Dendritic cell treated with granulocyte-macrophage colony-stimulating factor and Interleukin-4, amounts not matched to agents 40 ng/mL and 50 ng/mL, for 4 days (primary cell): Measurements from ENCODE around the gene FHL5.

ENCODE experiments used
- H3K27ac Mint-ChIP-seq: one replicate; pipeline ENCODE4 v1.8.0; 2022; ENCODE audit warnings: mild to moderate bottlenecking, mixed read lengths
- H3K27me3 Mint-ChIP-seq: one replicate; pipeline ENCODE4 v1.8.0; 2022; ENCODE audit warnings: mild to moderate bottlenecking, mixed read lengths
- H3K36me3 Mint-ChIP-seq: one replicate; pipeline ENCODE4 v1.8.0; 2022; ENCODE audit warnings: low read depth, mixed read lengths
- H3K4me1 Mint-ChIP-seq: one replicate; pipeline ENCODE4 v1.8.0; 2022; ENCODE audit warnings: low read depth, mixed read lengths
- H3K4me3 Mint-ChIP-seq: one replicate; pipeline ENCODE4 v1.8.0; 2022; ENCODE audit warnings: mild to moderate bottlenecking, moderate library complexity, mixed read lengths
- H3K9me3 Mint-ChIP-seq: one replicate; pipeline ENCODE4 v1.8.0; 2022; ENCODE audit warnings: mixed read lengths
- intact Hi-C: fragments of 100-400 bp; cut with micrococcal nuclease; formaldehyde crosslinking; loops from one replicate; pipeline ENCODE4 v1.15.0; 2022

Gene FHL5

GRCh38 chr6:96563853-96564252, 925 bp downstream of the FHL5 start:
- Mint-ChIP-seq H3K36me3 (no peaks in the 10 kb centered on the region), H3K27ac (no peak overlapping the region)
- intact Hi-C loops: no loop called here

GRCh38 chr6:96570053-96570452, 7.1 kb downstream of the FHL5 start:
- Mint-ChIP-seq H3K36me3 (no peaks in the 10 kb centered on the region), H3K9me3 (peaks cover 40% of the 10 kb centered on the region), H3K4me1 (no peaks in the 10 kb centered on the region), H3K27me3 (no peaks in the 10 kb centered on the region), H3K27ac (no peak overlapping the region), H3K4me3 (no peak overlapping the region)
- intact Hi-C loops: no loop called here

More at GRCh38 chr6:96563853-96564252, 925 bp downstream of the FHL5 start:
- H3K27me3 Mint-ChIP-seq: peaks cover 8% of the 10 kb centered on the region
- peaks cover under 1% of the 10 kb centered on the region for H3K9me3 Mint-ChIP-seq
- H3K4me1 Mint-ChIP-seq: no peaks in the 10 kb centered on the region
- H3K4me3 Mint-ChIP-seq: no peak overlapping the region

- intact Hi-C loops: no loop called here
- Mint-ChIP-seq H3K27me3 (no peaks in the 10 kb centered on the region), H3K27ac (no peak overlapping the region)
These were observed 8.6 kb downstream of the FHL5 start for GRCh38 chr6:96571551-96571950.

GRCh38 chr6:96575359-96575758, 12.4 kb downstream of the FHL5 start:
- Mint-ChIP-seq H3K36me3 (no peaks in the 10 kb centered on the region), H3K9me3 (peaks cover 24% of the 10 kb centered on the region), H3K4me1 (no peaks in the 10 kb centered on the region), H3K4me3 (no peak overlapping the region), H3K27me3 (no peaks in the 10 kb centered on the region), H3K27ac (no peak overlapping the region)
- intact Hi-C loops: no loop called here

More at GRCh38 chr6:96571551-96571950, 8.6 kb downstream of the FHL5 start:
- no peaks in the 10 kb centered on the region for H3K4me1 Mint-ChIP-seq
- no peaks in the 10 kb centered on the region for H3K36me3 Mint-ChIP-seq
- no peak overlapping the region for H3K4me3 Mint-ChIP-seq
- H3K9me3 Mint-ChIP-seq: peaks cover 40% of the 10 kb centered on the region

- H3K27me3 Mint-ChIP-seq: no peaks in the 10 kb centered on the region
- H3K27ac Mint-ChIP-seq: no peak overlapping the region
- intact Hi-C loops: no loop called here
- H3K9me3 Mint-ChIP-seq: peaks cover 15% of the 10 kb centered on the region
- no peaks in the 10 kb centered on the region for H3K36me3 Mint-ChIP-seq
- no peaks in the 10 kb centered on the region for H3K4me1 Mint-ChIP-seq
- H3K4me3 Mint-ChIP-seq: no peak overlapping the region
These were observed 13.3 kb downstream of the FHL5 start for GRCh38 chr6:96576221-96576620.

DNA sequence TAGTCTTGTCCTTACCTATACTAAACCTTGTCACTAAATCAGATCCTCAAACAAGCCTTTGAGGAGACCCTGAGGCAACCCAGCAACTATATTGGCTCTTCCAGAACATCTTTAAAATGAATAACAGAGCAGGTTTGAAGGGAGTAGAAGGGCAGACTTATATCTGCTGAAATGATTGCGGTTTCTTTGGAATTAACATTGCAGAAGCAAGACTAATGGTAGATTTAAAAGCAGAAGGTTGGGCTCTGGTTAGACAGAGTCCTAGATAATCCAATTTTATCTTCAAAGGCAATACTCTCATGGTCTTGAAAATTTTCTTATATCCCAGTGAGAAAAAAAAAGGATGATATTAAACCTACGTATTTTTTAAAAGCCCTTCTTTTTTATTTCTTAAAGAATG, 19.1 kb downstream of the FHL5 start:
- Mint-ChIP-seq H3K27me3 (no peaks in the 10 kb centered on the region), H3K4me1 (no peaks in the 10 kb centered on the region), H3K27ac (no peak overlapping the region), H3K4me3 (no peak overlapping the region), H3K36me3 (no peaks in the 10 kb centered on the region), H3K9me3 (no peaks in the 10 kb centered on the region)
- intact Hi-C loops: no loop called here

DNA sequence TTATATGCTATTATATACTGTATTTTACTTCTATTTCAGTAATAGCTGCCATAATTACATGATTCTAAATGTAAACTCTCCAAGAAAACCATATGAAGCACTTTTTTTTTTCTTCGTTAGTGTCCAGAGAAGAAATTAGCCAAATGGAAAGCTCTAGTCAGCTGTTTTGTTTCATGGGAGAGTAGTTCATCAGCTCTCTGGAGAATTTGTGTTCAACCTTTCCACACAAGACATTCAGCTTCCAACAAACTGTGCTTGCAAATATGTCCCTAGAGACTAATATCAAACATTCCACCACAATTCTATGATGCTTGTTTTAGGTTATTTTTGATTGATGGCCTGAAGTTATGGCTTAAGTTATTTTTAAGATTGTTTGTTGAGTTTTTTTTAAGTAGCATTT, 19.5 kb downstream of the FHL5 start:
- H3K36me3 Mint-ChIP-seq: no peaks in the 10 kb centered on the region
- no peaks in the 10 kb centered on the region for H3K4me1 Mint-ChIP-seq
- H3K9me3 Mint-ChIP-seq: no peaks in the 10 kb centered on the region
- intact Hi-C loops: no loop called here
- no peak overlapping the region for H3K27ac Mint-ChIP-seq
- no peaks in the 10 kb centered on the region for H3K27me3 Mint-ChIP-seq
- no peak overlapping the region for H3K4me3 Mint-ChIP-seq

- Mint-ChIP-seq H3K27me3 (no peaks in the 10 kb centered on the region), H3K4me3 (no peak overlapping the region), H3K36me3 (no peaks in the 10 kb centered on the region), H3K27ac (no peak overlapping the region), H3K9me3 (no peaks in the 10 kb centered on the region), H3K4me1 (no peaks in the 10 kb centered on the region)
- intact Hi-C loops: no loop called here
These were observed 41.5 kb downstream of the FHL5 start for GRCh38 chr6:96604420-96604819.

DNA sequence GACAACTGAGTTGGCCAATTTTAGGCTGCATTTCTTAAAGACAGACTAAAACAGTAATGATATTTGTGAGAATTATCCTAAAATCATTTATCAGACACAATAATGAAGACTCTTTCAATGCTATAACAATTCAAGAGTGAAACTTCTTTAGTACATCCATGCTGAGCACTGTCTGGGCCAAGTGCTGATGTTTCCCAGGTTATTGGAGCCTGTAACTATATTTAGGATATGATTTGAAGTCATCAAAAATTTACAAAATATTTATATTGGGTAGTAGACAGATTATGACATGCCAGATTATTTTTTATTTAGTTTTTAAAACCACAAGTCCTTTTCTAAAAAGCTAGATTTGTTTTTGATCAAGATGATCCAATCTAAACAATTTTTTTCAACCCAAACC, 45.1 kb downstream of the FHL5 start:
- H3K4me1 Mint-ChIP-seq: no peaks in the 10 kb centered on the region
- H3K27ac Mint-ChIP-seq: no peak overlapping the region
- intact Hi-C loops: no loop called here
- H3K4me3 Mint-ChIP-seq: no peak overlapping the region
- no peaks in the 10 kb centered on the region for H3K36me3 Mint-ChIP-seq
- no peaks in the 10 kb centered on the region for H3K9me3 Mint-ChIP-seq
- H3K27me3 Mint-ChIP-seq: no peaks in the 10 kb centered on the region

GRCh38 chr6:96610019-96610418, 47.1 kb downstream of the FHL5 start:
- H3K27me3 Mint-ChIP-seq: no peaks in the 10 kb centered on the region
- H3K27ac Mint-ChIP-seq: no peak overlapping the region
- no peaks in the 10 kb centered on the region for H3K4me1 Mint-ChIP-seq
- intact Hi-C loops: no loop called here
- no peak overlapping the region for H3K4me3 Mint-ChIP-seq
- no peaks in the 10 kb centered on the region for H3K9me3 Mint-ChIP-seq
- H3K36me3 Mint-ChIP-seq: no peaks in the 10 kb centered on the region

DNA sequence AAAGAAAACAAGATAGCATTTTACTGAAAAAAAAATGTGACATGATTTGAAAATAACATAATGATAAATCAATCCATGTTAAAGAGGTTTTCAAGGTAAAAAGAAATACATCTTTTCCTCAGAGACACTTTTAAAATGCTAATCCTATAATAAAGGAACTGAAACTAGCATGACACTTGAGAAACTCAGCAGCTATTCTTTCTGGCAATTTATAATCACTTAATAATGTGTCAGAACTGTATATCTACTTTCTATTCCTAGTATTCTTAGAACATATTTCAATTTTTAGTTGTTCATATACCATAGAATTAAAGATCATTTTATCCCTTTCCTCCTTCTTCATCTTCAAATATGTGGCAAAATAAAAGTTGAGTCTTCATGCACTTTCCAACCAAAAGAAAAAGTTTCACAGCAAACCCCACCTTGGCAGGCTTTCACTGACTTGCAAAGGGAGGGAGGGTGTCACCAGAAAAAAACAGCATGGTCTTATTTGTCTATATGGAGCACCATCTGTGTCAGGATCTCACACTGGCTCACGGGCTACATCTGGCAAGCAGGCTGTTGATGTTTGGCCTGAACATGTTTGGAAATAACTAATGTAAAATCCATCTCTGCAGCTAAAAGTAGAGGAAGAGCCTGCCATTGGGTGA, 48.5 kb downstream of the FHL5 start:
- Mint-ChIP-seq H3K27me3 (no peaks in the 10 kb centered on the region), H3K4me1 (no peaks in the 10 kb centered on the region), H3K27ac (no peak overlapping the region), H3K9me3 (no peaks in the 10 kb centered on the region), H3K4me3 (no peak overlapping the region), H3K36me3 (no peaks in the 10 kb centered on the region)
- intact Hi-C loops: no loop called here

DNA sequence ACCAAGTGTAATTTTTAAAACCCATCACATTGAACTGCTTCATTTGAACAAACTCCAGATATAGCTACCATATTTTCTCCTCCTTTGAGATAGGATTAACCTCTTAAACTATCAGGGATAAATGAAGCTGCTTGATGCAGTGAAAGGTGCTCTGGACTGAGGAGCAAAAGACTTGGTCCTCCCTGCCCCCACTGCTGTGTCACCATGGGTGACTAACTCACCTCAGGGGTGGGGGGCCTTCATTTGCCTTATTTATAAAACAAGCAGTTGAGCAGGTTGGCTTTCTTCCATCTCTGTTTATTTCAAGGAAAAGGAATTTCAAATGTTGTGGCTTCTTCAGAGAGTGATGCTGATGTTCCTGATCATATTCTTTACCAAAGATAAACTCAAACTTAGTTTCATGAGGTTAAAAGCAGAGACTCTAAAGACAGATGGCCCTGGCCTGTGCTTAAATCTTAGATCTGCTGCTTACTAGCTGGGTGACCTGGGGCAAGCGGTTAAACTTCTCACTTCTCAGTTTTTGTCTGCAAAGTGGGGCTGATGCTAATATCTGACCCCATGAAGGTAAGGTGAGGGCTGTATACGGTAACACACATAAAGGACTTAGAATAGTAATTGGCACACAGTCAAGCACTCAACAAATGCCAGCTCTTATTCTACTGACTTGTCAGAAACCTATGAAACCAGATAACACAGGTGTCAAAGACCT, 50.5 kb downstream of the FHL5 start:
- intact Hi-C loops: no loop called here
- H3K9me3 Mint-ChIP-seq: no peaks in the 10 kb centered on the region
- no peak overlapping the region for H3K4me3 Mint-ChIP-seq
- no peaks in the 10 kb centered on the region for H3K4me1 Mint-ChIP-seq
- no peak overlapping the region for H3K27ac Mint-ChIP-seq
- no peaks in the 10 kb centered on the region for H3K27me3 Mint-ChIP-seq
- no peaks in the 10 kb centered on the region for H3K36me3 Mint-ChIP-seq

GRCh38 chr6:96620851-96621250, 57.9 kb downstream of the FHL5 start:
- H3K27ac Mint-ChIP-seq: no peak overlapping the region
- H3K4me1 Mint-ChIP-seq: peaks cover 5% of the 10 kb centered on the region
- H3K4me3 Mint-ChIP-seq: no peak overlapping the region
- H3K9me3 Mint-ChIP-seq: no peaks in the 10 kb centered on the region
- no peaks in the 10 kb centered on the region for H3K27me3 Mint-ChIP-seq
- intact Hi-C loops: no loop called here
- H3K36me3 Mint-ChIP-seq: no peaks in the 10 kb centered on the region

DNA sequence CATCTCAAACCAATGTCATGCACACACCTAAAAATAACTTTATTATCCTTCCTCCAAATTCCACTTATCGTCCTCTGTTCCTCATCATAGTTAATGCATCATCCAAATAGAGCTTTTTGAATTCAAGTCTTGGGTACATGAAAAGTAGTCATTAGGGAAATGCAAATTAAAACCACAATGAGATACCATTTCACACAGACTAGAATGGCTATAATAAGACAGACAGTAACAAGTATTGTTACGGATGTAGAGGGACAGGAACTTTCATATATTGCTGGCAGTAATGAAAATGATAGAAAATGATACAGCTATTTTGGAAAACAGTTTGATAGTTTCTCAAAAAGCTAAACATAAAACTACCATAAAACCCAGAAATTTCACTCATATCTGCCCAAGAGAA, 59.1 kb downstream of the FHL5 start:
- no peaks in the 10 kb centered on the region for H3K36me3 Mint-ChIP-seq
- intact Hi-C loops: no loop called here

DNA sequence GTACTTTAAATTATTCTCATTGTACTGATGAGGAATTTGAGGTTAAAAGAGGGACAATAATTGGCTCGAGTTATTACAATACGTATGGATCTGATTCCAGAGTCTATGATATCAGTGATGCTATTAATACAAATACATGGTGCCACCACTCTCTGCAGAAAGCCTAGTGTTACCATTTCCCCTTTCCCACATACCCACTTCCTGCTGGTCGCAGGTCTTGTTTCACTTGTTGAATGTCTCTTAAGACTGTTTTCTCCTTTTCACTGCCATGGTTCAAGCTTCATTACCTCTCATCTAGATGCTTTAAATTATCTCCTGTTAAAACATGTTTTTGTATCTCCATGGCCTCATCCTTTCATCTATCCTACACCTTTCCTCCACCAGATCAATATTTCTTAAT, 62.0 kb downstream of the FHL5 start:
- intact Hi-C loops: loop anchor here (5.0 kb wide), 1 partner anchor 427 kb away; no protein-coding TSS in a partner anchor
- no peaks in the 10 kb centered on the region for H3K36me3 Mint-ChIP-seq
- peaks cover 5% of the 10 kb centered on the region for H3K4me1 Mint-ChIP-seq
- no peaks in the 10 kb centered on the region for H3K9me3 Mint-ChIP-seq
- H3K4me3 Mint-ChIP-seq: no peak overlapping the region
- H3K27me3 Mint-ChIP-seq: no peaks in the 10 kb centered on the region
- H3K27ac Mint-ChIP-seq: no peak overlapping the region

More for the DNA sequence above, 59.1 kb downstream of the FHL5 start:
- no peak overlapping the region for H3K27ac Mint-ChIP-seq
- H3K27me3 Mint-ChIP-seq: no peaks in the 10 kb centered on the region
- H3K9me3 Mint-ChIP-seq: no peaks in the 10 kb centered on the region
- no peak overlapping the region for H3K4me3 Mint-ChIP-seq
- H3K4me1 Mint-ChIP-seq: peaks cover 5% of the 10 kb centered on the region
